Smooth muscle cell (in vitro differentiated cells): Measurements from ENCODE around the gene CRYBG2. TPM values are rescaled to one million over a fixed set of nuclear protein-coding genes. Genes with fewer than 3 reads are reported as not detected.

Experiments
- DNase-seq: peaks from one replicate; lab custom pipeline; 2025; ENCODE audit not compliant: unreplicated experiment; lab: John Stamatoyannopoulos, UW
- H2AFZ ChIP-seq: fragments of 200-600 bp; sonication (generic); 2 replicates; pipeline ENCODE4 v1.6.0; 2016; ENCODE audit warnings: antibody characterized with exemption, low read depth, mild to moderate bottlenecking
- H3F3A ChIP-seq: fragments of 200-600 bp; sonication (generic); 2 replicates; pipeline ENCODE4 v1.6.0; 2017; ENCODE audit warnings: antibody characterized with exemption, low read depth
- H3K27ac ChIP-seq: fragments of 200-600 bp; sonication (generic); 2 replicates; pipeline ENCODE4 v1.5.1; 2016; ENCODE audit warnings: low read depth, mild to moderate bottlenecking
- H3K27me3 ChIP-seq: fragments of 200-600 bp; sonication (generic); 2 replicates; pipeline ENCODE4 v1.6.1; 2016; ENCODE audit warnings: low read depth, mild to moderate bottlenecking
- H3K36me3 ChIP-seq: fragments of 200-600 bp; sonication (generic); 2 replicates; pipeline ENCODE4 v1.5.1; 2016; ENCODE audit warnings: low read depth
- H3K4me1 ChIP-seq: fragments of 200-600 bp; sonication (generic); 2 replicates; pipeline ENCODE4 v1.5.1; 2016; ENCODE audit warnings: low read depth
- H3K4me2 ChIP-seq: fragments of 200-600 bp; sonication (generic); 2 replicates; pipeline ENCODE4 v1.6.0; 2016; ENCODE audit warnings: mild to moderate bottlenecking
- H3K4me3 ChIP-seq: fragments of 200-600 bp; sonication (generic); 2 replicates; pipeline ENCODE4 v1.5.1; 2016; ENCODE audit warnings: mild to moderate bottlenecking
- H3K79me2 ChIP-seq: fragments of 200-600 bp; sonication (generic); 2 replicates; pipeline ENCODE4 v1.6.0; 2016; ENCODE audit warnings: low read depth, mild to moderate bottlenecking
- H3K9ac ChIP-seq: fragments of 200-600 bp; sonication (generic); 2 replicates; pipeline ENCODE4 v1.6.0; 2016; ENCODE audit warnings: low read depth
- H3K9me3 ChIP-seq: fragments of 200-600 bp; sonication (generic); replicated peaks from 2 replicates; pipeline ENCODE4 v1.5.1; 2016; ENCODE audit warnings: low read depth
- H4K20me1 ChIP-seq: fragments of 200-600 bp; sonication (generic); 2 replicates; pipeline ENCODE4 v1.6.0; 2016; ENCODE audit warnings: low read depth
- CTCF ChIP-seq: fragments of 200-600 bp; sonication (generic); IDR thresholded peaks from 2 replicates; pipeline ENCODE4 v1.5.1; 2017; ENCODE audit warnings: borderline replicate concordance, mild to moderate bottlenecking, antibody characterized with exemption; ENCODE audit not compliant: insufficient read depth, poor library complexity, severe bottlenecking
- WGBS: methylation state at CpG from one replicate; pipeline ENCODE4 v1.1.7; 2016; ENCODE audit warnings: low lambda C conversion rate; 5-methylcytosine and 5-hydroxymethylcytosine counted together
- polyA plus RNA-seq: library from polyadenylated mRNA; unstranded; fragments of >200 nt; fragmentation: Nextera tagmentation; extraction: Ambion mirVana; gene quantifications from 2 replicates; pipeline ENCODE4 v1.2.1, GENCODE V29; 2016
- total RNA-seq: library from RNA; depleted of rRNA; stranded (reverse); fragments of >200 nt; gene quantifications from 2 replicates; pipeline ENCODE4 v1.2.3, GENCODE V29; 2014

CRYBG2 gene
- total and polyA plus RNA-seq, 2 experiments from 2014 or later = 4.1 to 9.5 TPM

- H3K36me3 ChIP-seq = no peaks in the 10 kb centered on the region
- no peaks in the 10 kb centered on the region for H4K20me1 ChIP-seq
- DNase-seq = no peak
- no peaks in the 10 kb centered on the region for H3K27me3 ChIP-seq
- no peak overlapping the region for H3K4me3 ChIP-seq
- H2AFZ ChIP-seq = no peak overlapping the region
- no peaks in the 10 kb centered on the region for H3K4me1 ChIP-seq
- no peaks in the 10 kb centered on the region for H3K9me3 ChIP-seq
- H3K27ac ChIP-seq = no peak overlapping the region
- no peak overlapping the region for H3K4me2 ChIP-seq
- TF ChIP-seq CTCF = no peak
- no peaks in the 10 kb centered on the region for H3K79me2 ChIP-seq
- 92% methylated on average over 6 of the region's 6 CpGs for WGBS
- no peak overlapping the region for H3K9ac ChIP-seq
- no peaks in the 10 kb centered on the region for H3F3A ChIP-seq
These were observed 16.9 kb upstream of the CRYBG2 start for GRCh38 chr1:26370591-26371382.

GRCh38 chr1:26368486-26368885 is 14.6 kb upstream of the CRYBG2 start:
- TF ChIP-seq CTCF = no peak
- Histone ChIP-seq H3F3A (no peaks in the 10 kb centered on the region), H3K27ac (no peak overlapping the region), H3K4me1 (no peaks in the 10 kb centered on the region), H3K9ac (no peak overlapping the region), H2AFZ (no peak overlapping the region), H3K79me2 (no peaks in the 10 kb centered on the region), H3K27me3 (no peaks in the 10 kb centered on the region), H4K20me1 (no peaks in the 10 kb centered on the region), H3K4me2 (no peak overlapping the region), H3K36me3 (no peaks in the 10 kb centered on the region), H3K4me3 (no peak overlapping the region), H3K9me3 (no peaks in the 10 kb centered on the region)
- DNase-seq = no peak
- WGBS = 96% methylated on average over 3 of the region's 3 CpGs

GRCh38 chr1:26368006-26368405 is 14.1 kb upstream of the CRYBG2 start:
- no peak overlapping the region for H3K27ac ChIP-seq
- no peaks in the 10 kb centered on the region for H3K79me2 ChIP-seq
- TF ChIP-seq CTCF = no peak
- H3K9ac ChIP-seq = no peak overlapping the region
- H3K36me3 ChIP-seq = no peaks in the 10 kb centered on the region
- H3K4me2 ChIP-seq = no peak overlapping the region
- 88% methylated on average over 4 of the region's 4 CpGs for WGBS
- no peak for DNase-seq
- H4K20me1 ChIP-seq = no peaks in the 10 kb centered on the region
- H2AFZ ChIP-seq = no peak overlapping the region
- no peaks in the 10 kb centered on the region for H3K9me3 ChIP-seq
- no peak overlapping the region for H3K4me3 ChIP-seq
- H3K27me3 ChIP-seq = no peaks in the 10 kb centered on the region
- H3F3A ChIP-seq = no peaks in the 10 kb centered on the region
- H3K4me1 ChIP-seq = no peaks in the 10 kb centered on the region

GRCh38 chr1:26367441-26367840 is 13.5 kb upstream of the CRYBG2 start:
- DNase-seq = no peak
- H4K20me1 ChIP-seq = no peaks in the 10 kb centered on the region
- no peak overlapping the region for H3K4me2 ChIP-seq
- H3K27ac ChIP-seq = no peak overlapping the region
- TF ChIP-seq CTCF = no peak
- peaks cover under 1% of the 10 kb centered on the region for H3K27me3 ChIP-seq
- no peaks in the 10 kb centered on the region for H3K4me1 ChIP-seq
- no peak overlapping the region for H3K4me3 ChIP-seq
- no peak overlapping the region for H3K9ac ChIP-seq
- no peaks in the 10 kb centered on the region for H3K9me3 ChIP-seq
- no peaks in the 10 kb centered on the region for H3K36me3 ChIP-seq
- WGBS = 92% methylated on average over 6 of the region's 6 CpGs
- H3F3A ChIP-seq = no peaks in the 10 kb centered on the region
- H3K79me2 ChIP-seq = no peaks in the 10 kb centered on the region
- no peak overlapping the region for H2AFZ ChIP-seq
